Calu3 (cell line): Measurements from ENCODE around the gene PPP6R1. TPM values are rescaled to one million over a fixed set of nuclear protein-coding genes. Genes with fewer than 3 reads are reported as not detected.

Experiments used
- BruUV-seq: library from RNA; stranded (reverse); fragments of 400-500 nt; replicated peaks from 2 replicates; lab custom pipeline; 2021; lab: Mats Ljungman, UMichigan
- CTCF ChIA-PET: fragments of 300-600 bp; sonication (Branson Sonifier 250); formaldehyde crosslinking; loops from one replicate; lab custom pipeline; 2022; ENCODE audit warnings: antibody characterized with exemption; lab: Charles Lee
- DNase-seq: peaks from one replicate; pipeline ENCODE4 v3.0.0; 2022
- H3K27ac Mint-ChIP-seq: one replicate; pipeline ENCODE4 v1.8.0; 2022; ENCODE audit warnings: mixed read lengths; ENCODE audit not compliant: unreplicated experiment
- H3K27me3 Mint-ChIP-seq: one replicate; pipeline ENCODE4 v1.8.0; 2022; ENCODE audit warnings: mixed read lengths; ENCODE audit not compliant: unreplicated experiment
- H3K36me3 Mint-ChIP-seq: one replicate; pipeline ENCODE4 v1.8.0; 2022; ENCODE audit warnings: mild to moderate bottlenecking, moderate library complexity, mixed read lengths; ENCODE audit not compliant: insufficient read depth, unreplicated experiment
- H3K4me1 Mint-ChIP-seq: one replicate; pipeline ENCODE4 v1.8.0; 2022; ENCODE audit warnings: mild to moderate bottlenecking, low read depth, mixed read lengths; ENCODE audit not compliant: unreplicated experiment
- H3K4me3 Mint-ChIP-seq: one replicate; pipeline ENCODE4 v1.8.0; 2022; ENCODE audit warnings: mild to moderate bottlenecking, low read depth, moderate library complexity, mixed read lengths; ENCODE audit not compliant: unreplicated experiment
- H3K9me3 Mint-ChIP-seq: one replicate; pipeline ENCODE4 v1.8.0; 2022; ENCODE audit warnings: low read depth, mixed read lengths; ENCODE audit not compliant: unreplicated experiment
- intact Hi-C: fragments of 100-400 bp; cut with micrococcal nuclease; formaldehyde crosslinking; loops from one replicate; pipeline ENCODE4 v1.10.0; 2022; ENCODE audit not compliant: unreplicated experiment
- total RNA-seq: library from RNA; stranded (reverse); gene quantifications from 2 replicates; pipeline ENCODE4 v1.2.3, GENCODE V29; 2022
- TF ChIP-seq, protein P1 (sequence below): fragments of 200-600 bp; IDR thresholded peaks from one replicate; pipeline ENCODE4 v1.8.0; 2022; ENCODE audit warnings: antibody characterized with exemption; ENCODE audit not compliant: unreplicated experiment

PPP6R1 gene
- total RNA-seq, 1 experiment from 2014 or later, result 126 TPM

DNA sequence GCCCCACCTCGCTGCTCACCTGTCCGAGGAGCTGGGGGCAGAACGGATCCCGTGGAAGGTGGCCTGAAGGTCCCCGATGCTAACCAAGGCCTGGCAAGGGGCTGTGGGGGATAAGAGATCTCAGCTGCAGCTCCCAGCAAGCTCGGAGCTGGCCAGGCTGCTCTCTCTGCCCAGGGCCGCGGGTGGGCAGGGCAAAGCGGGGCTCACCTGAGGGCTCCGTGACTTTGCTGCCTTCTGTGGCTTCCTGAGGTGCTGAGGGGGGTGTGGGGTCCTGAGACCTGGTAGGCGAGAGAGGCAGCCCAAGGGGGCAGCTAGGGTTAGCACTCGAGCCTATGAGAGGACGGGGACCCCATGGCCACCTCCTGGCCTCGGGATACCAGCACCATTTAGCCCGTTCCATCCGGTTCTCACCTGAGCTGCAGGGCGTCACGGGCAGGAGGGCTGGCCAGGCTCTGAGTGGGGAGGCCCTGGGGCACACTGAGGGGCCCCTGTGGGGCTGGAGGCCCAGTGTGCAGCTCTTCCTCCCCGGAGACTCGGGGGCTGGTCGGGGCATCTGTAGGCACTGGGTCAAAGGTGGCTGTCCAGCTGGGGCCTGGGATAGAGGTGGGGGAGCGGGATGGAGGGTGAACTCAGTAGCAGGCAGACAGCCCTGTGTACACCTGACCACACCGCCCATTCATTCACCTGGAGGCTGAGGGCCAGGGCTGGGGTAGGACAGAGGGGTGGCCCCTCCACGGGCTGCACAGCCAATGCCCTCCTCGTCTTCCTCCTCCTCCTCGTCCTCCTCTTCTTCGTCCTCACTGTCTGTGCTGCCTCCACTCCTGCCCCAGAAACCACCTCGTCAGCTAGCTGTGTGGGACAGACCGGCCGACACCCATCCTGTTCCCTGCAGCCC lies 27.2 kb downstream of the PPP6R1 start:
- intact Hi-C loops, result no loop called here
- TF ChIP-seq, protein P1, sequence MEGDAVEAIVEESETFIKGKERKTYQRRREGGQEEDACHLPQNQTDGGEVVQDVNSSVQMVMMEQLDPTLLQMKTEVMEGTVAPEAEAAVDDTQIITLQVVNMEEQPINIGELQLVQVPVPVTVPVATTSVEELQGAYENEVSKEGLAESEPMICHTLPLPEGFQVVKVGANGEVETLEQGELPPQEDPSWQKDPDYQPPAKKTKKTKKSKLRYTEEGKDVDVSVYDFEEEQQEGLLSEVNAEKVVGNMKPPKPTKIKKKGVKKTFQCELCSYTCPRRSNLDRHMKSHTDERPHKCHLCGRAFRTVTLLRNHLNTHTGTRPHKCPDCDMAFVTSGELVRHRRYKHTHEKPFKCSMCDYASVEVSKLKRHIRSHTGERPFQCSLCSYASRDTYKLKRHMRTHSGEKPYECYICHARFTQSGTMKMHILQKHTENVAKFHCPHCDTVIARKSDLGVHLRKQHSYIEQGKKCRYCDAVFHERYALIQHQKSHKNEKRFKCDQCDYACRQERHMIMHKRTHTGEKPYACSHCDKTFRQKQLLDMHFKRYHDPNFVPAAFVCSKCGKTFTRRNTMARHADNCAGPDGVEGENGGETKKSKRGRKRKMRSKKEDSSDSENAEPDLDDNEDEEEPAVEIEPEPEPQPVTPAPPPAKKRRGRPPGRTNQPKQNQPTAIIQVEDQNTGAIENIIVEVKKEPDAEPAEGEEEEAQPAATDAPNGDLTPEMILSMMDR, result no peak
- peaks cover 62% of the 10 kb centered on the region for H3K36me3 Mint-ChIP-seq
- no TSS peak for BruUV-seq
- DNase-seq, result no peak
- no peaks in the 10 kb centered on the region for H3K4me1 Mint-ChIP-seq
- H3K27me3 Mint-ChIP-seq, result no peaks in the 10 kb centered on the region
- no peak overlapping the region for H3K4me3 Mint-ChIP-seq
- CTCF ChIA-PET, result no interaction called here
- H3K9me3 Mint-ChIP-seq, result no peaks in the 10 kb centered on the region
- no peak overlapping the region for H3K27ac Mint-ChIP-seq

DNA sequence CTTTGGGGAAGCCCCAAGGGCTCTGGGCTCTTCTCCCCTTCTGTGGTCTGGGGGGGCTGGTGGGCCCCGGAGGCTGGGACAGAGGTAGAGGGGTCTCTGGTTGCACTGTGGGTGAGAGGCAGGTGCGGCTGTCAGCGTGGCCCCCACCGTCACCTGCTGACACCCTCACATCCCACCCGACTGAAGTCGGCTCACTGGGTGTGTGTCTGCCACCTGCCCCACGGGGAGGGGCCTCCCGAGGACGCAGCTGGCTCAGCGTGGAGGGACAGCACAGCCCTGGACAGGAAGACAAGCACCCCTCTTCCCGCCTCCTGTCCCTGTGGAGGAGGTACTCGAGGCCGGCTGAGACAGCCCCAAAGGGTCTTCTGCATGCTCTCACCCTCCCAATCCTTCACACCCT lies 28.0 kb downstream of the PPP6R1 start:
- peaks cover 59% of the 10 kb centered on the region for H3K36me3 Mint-ChIP-seq
- no peak overlapping the region for H3K27ac Mint-ChIP-seq
- no peaks in the 10 kb centered on the region for H3K9me3 Mint-ChIP-seq
- TF ChIP-seq, protein P1, result no peak
- no peak for DNase-seq
- intact Hi-C loops, result no loop called here
- H3K4me1 Mint-ChIP-seq, result no peaks in the 10 kb centered on the region
- no peaks in the 10 kb centered on the region for H3K27me3 Mint-ChIP-seq
- CTCF ChIA-PET, result no interaction called here
- no peak overlapping the region for H3K4me3 Mint-ChIP-seq
- BruUV-seq, result no TSS peak

GRCh38 chr19:55230329-55230728 lies 28.5 kb downstream of the PPP6R1 start:
- H3K4me1 Mint-ChIP-seq, result no peaks in the 10 kb centered on the region

GRCh38 chr19:55229789-55230182 lies 29.0 kb downstream of the PPP6R1 start:
- CTCF ChIA-PET, result no interaction called here
- H3K9me3 Mint-ChIP-seq, result no peaks in the 10 kb centered on the region
- DNase-seq, result no peak
- no peak overlapping the region for H3K27ac Mint-ChIP-seq
- no peaks in the 10 kb centered on the region for H3K27me3 Mint-ChIP-seq
- intact Hi-C loops, result no loop called here
- TF ChIP-seq, protein P1, result no peak
- peaks cover 56% of the 10 kb centered on the region for H3K36me3 Mint-ChIP-seq
- no peak overlapping the region for H3K4me3 Mint-ChIP-seq
- H3K4me1 Mint-ChIP-seq, result no peaks in the 10 kb centered on the region
- BruUV-seq, result TSS peak; percentile 93

More at GRCh38 chr19:55230329-55230728, 28.5 kb downstream of the PPP6R1 start:
- intact Hi-C loops, result no loop called here
- H3K9me3 Mint-ChIP-seq, result no peaks in the 10 kb centered on the region
- CTCF ChIA-PET, result no interaction called here
- no TSS peak for BruUV-seq
- H3K27me3 Mint-ChIP-seq, result no peaks in the 10 kb centered on the region
- no peak overlapping the region for H3K4me3 Mint-ChIP-seq
- TF ChIP-seq, protein P1, result no peak
- no peak for DNase-seq
- peaks cover 59% of the 10 kb centered on the region for H3K36me3 Mint-ChIP-seq
- H3K27ac Mint-ChIP-seq, result no peak overlapping the region
